Ascending aorta (tissue), 2 donors: ENCODE measurements around the gene NTN3. TPM values are rescaled to one million over a fixed set of nuclear protein-coding genes. Genes with fewer than 3 reads are reported as not detected.
A peak's percentile ranks its signal among the peaks of the same experiment; 100 is the strongest.

Experiments
- DNase-seq, 2 donors: peaks; one replicate each; pipeline ENCODE4 v3.0.0-alpha.2; 2019; ENCODE audit warnings: low spot score in 2 of 2
- H3K27ac ChIP-seq, 2 donors: fragments of 200-600 bp; sonication (generic); one replicate each; pipeline ENCODE4 v1.5.1; 2016 to 2017; ENCODE audit warnings: mild to moderate bottlenecking in 1 of 2
- H3K27me3 ChIP-seq: fragments of 200-600 bp; sonication (generic); one replicate; pipeline ENCODE4 v1.5.1; 2017
- H3K36me3 ChIP-seq, 2 donors: fragments of 200-600 bp; sonication (generic); one replicate each; pipeline ENCODE4 v1.5.1; 2016
- H3K4me1 ChIP-seq, 2 donors: fragments of 200-600 bp; sonication (generic); one replicate each; pipeline ENCODE4 v1.5.1; 2016 to 2017; ENCODE audit warnings: mild to moderate bottlenecking in 1 of 2
- H3K4me3 ChIP-seq, 2 donors: fragments of 200-600 bp; sonication (generic); one replicate each; pipeline ENCODE4 v1.5.1; 2016 to 2017; ENCODE audit warnings: mild to moderate bottlenecking in 1 of 2
- H3K9me3 ChIP-seq, 2 donors: fragments of 200-600 bp; sonication (generic); one replicate each; pipeline ENCODE4 v1.5.1; 2016
- intact Hi-C: fragments of 100-400 bp; cut with DNase I; formaldehyde crosslinking; loops from one replicate; pipeline ENCODE4 v1.15.1; 2023
- total RNA-seq: library from RNA; depleted of rRNA; stranded (reverse); fragments of >200 nt; gene quantifications from one replicate; pipeline ENCODE4 v1.1.0, GENCODE V29; 2016
- TF ChIP-seq, protein P1 (sequence below), 3 experiments: fragments of 200-600 bp in 2 of 3; fragments of 450-650 bp in 1 of 3; sonication (generic) in 2 of 3; IDR thresholded peaks; one replicate each; pipeline ENCODE4 v1.5.1; 2016 to 2019; ENCODE audit warnings: antibody characterized with exemption in 3 of 3, mild to moderate bottlenecking in 1 of 3, moderate library complexity in 1 of 3

The NTN3 gene
- total RNA-seq, 1 donor from 2014 or later, result not detected

DNA sequence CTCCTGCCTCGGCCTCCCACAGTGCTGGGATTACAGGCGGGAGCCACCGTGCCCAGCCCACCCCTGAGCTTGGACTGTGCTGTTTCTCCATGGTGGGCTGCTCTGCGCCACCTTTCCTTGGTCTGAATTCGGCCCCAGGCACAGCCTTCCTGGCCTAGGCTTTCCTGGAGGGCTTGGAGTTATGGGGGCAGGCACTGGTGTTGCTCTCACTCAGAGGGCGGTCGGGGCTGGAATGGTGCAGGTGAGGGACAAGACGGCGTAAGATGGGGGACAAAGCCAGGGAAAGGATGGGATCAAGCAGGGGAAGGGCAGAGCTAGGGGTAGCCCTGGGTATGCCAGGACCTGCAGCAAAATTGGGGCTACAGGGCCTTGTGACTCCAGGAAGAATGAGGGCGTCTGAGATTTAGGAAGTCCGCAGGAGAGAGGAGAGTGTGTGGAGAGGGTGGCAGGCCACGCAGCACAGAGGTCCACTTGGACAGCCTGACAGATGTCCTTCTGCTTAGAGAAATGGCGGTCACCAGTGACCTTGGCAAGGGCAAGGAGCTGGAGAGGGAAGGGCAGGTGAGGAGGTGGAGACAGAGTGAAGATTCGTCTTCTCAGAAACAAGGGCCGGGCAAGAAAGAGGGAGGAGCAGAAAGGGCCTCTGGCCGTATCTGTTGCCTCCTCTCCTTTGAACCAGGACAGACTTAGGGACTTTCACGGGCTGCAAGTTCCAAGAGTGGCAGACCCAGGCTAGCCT, 41.1 kb downstream of the NTN3 start:
- Histone ChIP-seq H3K4me1 (peaks cover 12 to 27% of the 10 kb centered on the region in 2 donors), H3K27ac (peak overlapping the region in 1 of 2 donors; percentile 96), H3K4me3 (no peak overlapping the region), H3K27me3 (no peaks in the 10 kb centered on the region), H3K36me3 (no peaks in the 10 kb centered on the region), H3K9me3 (no peaks in the 10 kb centered on the region)
- intact Hi-C loops, result loop anchor here (2.0 to 10.0 kb wide), 5 partner anchors 21 to 547 kb away; partner anchors contain the start of genes ELOB, RNF151, RNPS1 and RPS2
- no peak for DNase-seq
- TF ChIP-seq, protein P1, sequence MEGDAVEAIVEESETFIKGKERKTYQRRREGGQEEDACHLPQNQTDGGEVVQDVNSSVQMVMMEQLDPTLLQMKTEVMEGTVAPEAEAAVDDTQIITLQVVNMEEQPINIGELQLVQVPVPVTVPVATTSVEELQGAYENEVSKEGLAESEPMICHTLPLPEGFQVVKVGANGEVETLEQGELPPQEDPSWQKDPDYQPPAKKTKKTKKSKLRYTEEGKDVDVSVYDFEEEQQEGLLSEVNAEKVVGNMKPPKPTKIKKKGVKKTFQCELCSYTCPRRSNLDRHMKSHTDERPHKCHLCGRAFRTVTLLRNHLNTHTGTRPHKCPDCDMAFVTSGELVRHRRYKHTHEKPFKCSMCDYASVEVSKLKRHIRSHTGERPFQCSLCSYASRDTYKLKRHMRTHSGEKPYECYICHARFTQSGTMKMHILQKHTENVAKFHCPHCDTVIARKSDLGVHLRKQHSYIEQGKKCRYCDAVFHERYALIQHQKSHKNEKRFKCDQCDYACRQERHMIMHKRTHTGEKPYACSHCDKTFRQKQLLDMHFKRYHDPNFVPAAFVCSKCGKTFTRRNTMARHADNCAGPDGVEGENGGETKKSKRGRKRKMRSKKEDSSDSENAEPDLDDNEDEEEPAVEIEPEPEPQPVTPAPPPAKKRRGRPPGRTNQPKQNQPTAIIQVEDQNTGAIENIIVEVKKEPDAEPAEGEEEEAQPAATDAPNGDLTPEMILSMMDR (IDR thresholded peaks at IDR 0.05), result no peak

DNA sequence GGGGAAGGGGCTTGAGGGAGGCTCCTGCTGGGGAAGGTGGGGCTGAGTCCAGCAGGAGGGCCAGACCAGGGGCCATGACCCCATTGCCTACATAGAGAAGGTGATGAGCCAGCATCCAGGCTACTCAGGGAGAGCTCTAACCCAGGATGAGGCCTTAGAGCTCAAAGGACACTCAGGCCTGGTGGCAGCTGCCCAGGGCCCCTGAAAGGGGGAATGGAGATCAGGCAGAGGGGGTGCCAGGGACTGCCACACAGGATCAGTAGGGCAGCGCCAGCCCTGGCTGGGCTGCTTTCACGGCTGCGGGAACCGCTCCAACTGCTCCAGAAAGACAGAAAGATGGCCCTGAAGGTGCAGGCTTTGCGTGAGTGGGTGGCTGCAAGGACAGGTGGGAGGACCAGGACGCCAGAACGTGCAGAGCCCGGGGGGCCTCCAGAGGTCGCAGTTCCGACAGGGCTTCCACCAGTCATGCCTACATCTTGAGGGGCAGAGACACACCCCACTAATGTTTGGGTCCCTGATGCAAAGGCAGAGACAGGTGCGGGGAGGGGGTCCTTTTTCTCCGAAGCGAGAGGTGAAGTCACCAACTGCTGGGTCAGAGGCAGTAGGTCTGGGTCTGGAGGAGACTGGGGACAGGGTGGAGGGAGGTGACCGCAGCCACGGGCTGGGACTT, 41.8 kb downstream of the NTN3 start:
- TF ChIP-seq, protein P1 (IDR thresholded peaks at IDR 0.05), result no peak
- H3K27ac ChIP-seq, result peak overlapping the region; percentile 96 to 97
- no peaks in the 10 kb centered on the region for H3K36me3 ChIP-seq
- intact Hi-C loops, result loop anchor here (2.0 to 10.0 kb wide), 5 partner anchors 20 to 548 kb away; partner anchors contain the start of genes ELOB, RNF151, RNPS1 and RPS2
- peaks cover 12 to 34% of the 10 kb centered on the region in 2 donors for H3K4me1 ChIP-seq
- no peak for DNase-seq
- no peaks in the 10 kb centered on the region for H3K9me3 ChIP-seq
- H3K27me3 ChIP-seq, result no peaks in the 10 kb centered on the region
- peak overlapping the region; percentile 81 to 98 for H3K4me3 ChIP-seq

DNA sequence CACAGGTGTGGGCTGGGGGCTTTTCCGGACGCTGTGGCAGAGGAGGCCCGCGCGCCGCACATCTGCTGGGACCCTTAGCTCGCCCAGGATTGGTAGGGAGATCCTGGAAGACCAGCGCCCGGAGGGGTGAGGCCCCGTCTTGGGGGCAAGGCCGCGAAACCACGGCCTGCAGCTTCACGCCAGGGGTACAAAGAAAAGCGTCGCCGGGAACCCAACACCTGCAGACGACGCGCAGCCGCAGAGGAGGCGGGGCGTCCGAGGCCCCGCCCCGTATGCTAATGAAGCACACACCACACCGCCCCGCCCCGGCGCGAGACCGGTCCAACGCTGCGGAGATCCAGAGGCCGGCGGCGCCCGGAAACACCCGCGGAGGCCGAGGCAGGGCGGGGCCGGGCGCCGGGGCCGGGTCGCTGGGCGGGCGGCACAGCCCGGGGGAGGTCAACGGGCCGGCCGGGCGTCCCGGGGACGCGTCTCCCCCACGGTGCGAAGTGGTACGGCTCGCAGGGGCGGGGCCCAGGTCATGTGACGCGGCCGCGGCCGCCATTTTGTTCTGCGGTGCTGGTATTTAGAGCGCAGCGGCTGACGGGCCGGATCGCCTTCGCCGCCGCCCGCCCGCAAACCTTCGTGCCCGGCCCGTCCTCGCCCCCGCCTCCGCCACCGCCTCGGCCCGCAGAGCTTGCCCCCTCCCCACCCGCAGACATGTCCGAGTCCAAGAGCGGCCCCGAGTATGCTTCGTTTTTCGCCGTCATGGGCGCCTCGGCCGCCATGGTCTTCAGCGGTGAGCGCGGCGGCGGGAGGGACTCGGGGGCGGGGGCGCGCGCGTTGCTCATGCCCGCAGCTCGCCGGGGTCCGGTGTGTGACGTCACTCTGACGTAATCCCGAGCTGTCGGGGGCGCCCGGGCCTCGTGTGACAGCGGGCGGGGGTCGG, 42.6 kb downstream of the NTN3 start, which contains the start of gene ATP6V0C:
TSS of gene ATP6V0C (plus strand) at position 548 of the 928 bp plus-strand sequence. CDS start at position 700, 152 bp downstream.
- Histone ChIP-seq H3K4me1 (peaks cover 12 to 42% of the 10 kb centered on the region in 2 donors), H3K36me3 (peaks cover 0 to 1% of the 10 kb centered on the region in 2 donors), H3K4me3 (peak within 1 kb of the TSS; percentile 81 to 98), H3K27me3 (no peaks in the 10 kb centered on the region), H3K9me3 (no peaks in the 10 kb centered on the region), H3K27ac (peak within 1 kb of the TSS; percentile 96 to 97)
- TF ChIP-seq, protein P1 (IDR thresholded peaks at IDR 0.05), result no peak
- DNase-seq, result peak; percentile 74 to 95
- intact Hi-C loops, result loop anchor here (2.0 to 10.0 kb wide), 5 partner anchors 19 to 549 kb away; partner anchors contain the start of genes ELOB, RNF151, RNPS1 and RPS2

DNA sequence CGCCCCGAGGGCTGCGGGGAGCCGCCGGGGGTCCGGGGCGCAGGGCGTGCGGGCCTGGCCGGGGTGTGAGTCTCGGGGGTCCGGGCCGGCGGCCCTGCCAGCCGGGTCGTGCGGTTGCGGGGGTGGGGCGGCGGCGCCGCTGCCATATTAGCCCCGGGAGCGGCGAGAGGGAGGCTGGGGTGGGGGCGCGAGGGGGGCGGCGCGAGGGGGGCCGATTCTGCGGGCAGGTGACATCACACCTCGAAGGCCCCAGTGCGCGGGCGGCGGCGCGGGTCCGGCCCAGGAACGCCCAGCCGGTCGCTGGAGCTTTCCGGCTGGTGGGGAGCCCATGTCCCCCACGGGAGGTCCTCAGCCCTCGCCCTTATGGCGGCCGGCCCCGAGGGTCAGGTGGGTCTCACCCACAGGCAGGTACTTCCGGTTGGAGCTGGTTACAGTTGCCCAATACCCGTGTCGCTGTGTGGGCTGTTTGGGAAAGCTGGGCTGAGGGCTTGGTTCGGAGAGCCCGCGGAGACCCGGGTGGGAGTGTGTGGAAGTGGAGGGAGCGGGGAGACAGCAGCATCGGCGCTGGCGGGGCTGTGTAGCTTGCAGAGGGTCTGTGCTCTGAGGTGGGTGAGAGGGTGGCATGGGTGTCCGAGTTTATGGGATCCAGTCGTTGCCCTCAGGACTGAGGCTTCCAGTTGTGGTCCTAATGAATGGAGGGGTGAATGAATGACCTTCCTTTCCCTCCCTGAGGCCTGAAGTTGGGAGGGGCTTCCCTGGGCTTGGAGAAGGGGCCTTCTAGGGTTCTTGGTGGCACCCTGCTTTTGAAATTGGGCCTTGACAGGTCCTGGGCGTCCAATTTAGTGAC, 43.5 kb downstream of the NTN3 start:
- intact Hi-C loops, result loop anchor here (5.0 to 10.0 kb wide), 3 partner anchors 247 to 550 kb away; partner anchors contain the start of genes ELOB, RNF151, RNPS1 and RPS2
- no peak for DNase-seq
- H3K27ac ChIP-seq, result peak overlapping the region; percentile 96 to 97
- no peaks in the 10 kb centered on the region for H3K9me3 ChIP-seq
- H3K27me3 ChIP-seq, result no peaks in the 10 kb centered on the region
- peak overlapping the region; percentile 81 to 98 for H3K4me3 ChIP-seq
- H3K36me3 ChIP-seq, result peaks cover 0 to 10% of the 10 kb centered on the region in 2 donors
- H3K4me1 ChIP-seq, result peaks cover 12 to 51% of the 10 kb centered on the region in 2 donors
- TF ChIP-seq, protein P1 (IDR thresholded peaks at IDR 0.05), result no peak
